GM19467 (cell line): ENCODE data around the gene ACBD5.
"Not testable (repeated sequence)": the region's sequence is repeated elsewhere in the genome, so short reads cannot be mapped to it uniquely, and the experiment has no call there.

Source experiments
- ATAC-seq: cut with Tn5 transposase; IDR thresholded peaks from one replicate; pipeline ENCODE4 v1.9.1; 2021; ENCODE audit warnings: mild to moderate bottlenecking, moderate library complexity; ENCODE audit not compliant: unreplicated experiment

The ACBD5 gene, protein sequence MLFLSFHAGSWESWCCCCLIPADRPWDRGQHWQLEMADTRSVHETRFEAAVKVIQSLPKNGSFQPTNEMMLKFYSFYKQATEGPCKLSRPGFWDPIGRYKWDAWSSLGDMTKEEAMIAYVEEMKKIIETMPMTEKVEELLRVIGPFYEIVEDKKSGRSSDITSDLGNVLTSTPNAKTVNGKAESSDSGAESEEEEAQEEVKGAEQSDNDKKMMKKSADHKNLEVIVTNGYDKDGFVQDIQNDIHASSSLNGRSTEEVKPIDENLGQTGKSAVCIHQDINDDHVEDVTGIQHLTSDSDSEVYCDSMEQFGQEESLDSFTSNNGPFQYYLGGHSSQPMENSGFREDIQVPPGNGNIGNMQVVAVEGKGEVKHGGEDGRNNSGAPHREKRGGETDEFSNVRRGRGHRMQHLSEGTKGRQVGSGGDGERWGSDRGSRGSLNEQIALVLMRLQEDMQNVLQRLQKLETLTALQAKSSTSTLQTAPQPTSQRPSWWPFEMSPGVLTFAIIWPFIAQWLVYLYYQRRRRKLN

DNA sequence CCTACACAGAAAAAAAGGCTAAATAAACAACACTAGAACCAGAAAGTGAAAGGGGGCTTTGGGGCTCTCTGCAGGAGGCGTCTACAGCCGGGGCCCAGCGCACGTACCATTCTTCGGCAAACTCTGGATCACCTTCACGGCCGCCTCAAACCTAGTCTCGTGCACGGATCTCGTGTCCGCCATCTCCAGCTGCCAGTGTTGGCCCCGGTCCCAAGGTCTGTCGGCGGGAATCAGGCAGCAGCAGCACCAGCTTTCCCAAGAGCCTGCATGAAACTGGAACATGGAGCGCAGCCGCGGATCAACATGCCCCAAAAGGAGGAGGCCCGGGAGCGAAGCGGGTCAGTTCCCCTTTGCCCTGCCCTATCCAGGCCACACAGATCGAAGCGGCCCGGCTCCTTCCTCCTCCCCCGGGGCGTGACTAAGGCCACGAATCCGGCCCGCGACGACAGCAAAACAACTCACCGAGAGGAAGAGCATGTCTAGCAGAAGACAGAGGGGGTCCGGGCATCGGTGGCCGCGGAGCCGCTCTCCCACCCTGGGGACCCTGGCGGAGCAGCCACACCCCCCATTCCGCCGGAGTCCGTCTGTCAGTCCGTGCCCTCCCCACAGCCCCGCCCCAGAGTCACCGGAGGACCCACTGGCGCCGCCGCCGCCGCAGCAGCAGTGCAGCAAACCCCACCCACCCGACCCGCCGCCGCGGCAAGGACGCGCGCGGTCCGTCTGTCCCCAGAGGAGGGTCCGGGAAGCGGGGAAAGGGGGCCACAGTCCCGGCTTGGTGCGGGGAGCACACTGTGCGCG, at the start of gene ACBD5:
Gene ACBD5 (minus strand): TSS at position 586 of the 798 bp plus-strand sequence. CDS start 109 bp downstream, at position 477.
- peak; percentile 47 for ATAC-seq

DNA sequence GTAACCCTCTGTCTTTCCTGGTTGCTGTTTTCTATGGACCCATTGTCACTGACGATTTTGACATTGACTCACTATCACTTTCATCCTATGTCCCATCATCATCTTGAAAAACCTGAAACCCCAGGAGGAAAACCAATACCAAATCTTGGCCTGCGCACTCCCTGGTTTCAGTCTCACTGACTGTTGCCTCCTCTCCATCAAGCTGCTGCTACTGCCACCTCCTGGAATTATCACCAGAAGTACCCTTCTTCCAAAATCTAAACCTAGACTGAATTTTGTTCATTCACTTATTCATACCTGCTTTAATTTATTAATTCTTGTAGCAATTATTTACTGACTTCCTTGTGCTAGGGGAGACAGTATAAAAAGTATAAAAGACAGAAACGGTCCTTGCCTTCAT, 44.5 kb upstream of the ACBD5 start:
- no peak for ATAC-seq

DNA sequence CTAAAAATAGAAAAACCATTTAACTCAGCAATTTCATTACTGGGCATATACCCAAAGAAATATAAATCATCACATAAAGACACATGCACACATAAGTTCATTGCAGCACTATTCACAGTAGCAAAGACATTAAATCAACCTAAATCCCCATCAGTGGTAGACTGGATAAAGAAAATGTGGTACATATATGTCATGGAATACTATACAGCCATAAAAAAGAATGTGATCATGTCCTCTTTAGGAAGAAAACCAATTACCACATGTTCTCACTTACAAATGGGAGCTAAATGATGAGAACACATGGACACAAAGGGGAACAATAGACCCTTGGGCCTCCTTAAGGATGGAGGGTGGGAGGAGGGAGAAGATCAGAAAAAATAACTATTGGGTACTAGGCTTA, 36.0 kb upstream of the ACBD5 start:
- no peak for ATAC-seq

DNA sequence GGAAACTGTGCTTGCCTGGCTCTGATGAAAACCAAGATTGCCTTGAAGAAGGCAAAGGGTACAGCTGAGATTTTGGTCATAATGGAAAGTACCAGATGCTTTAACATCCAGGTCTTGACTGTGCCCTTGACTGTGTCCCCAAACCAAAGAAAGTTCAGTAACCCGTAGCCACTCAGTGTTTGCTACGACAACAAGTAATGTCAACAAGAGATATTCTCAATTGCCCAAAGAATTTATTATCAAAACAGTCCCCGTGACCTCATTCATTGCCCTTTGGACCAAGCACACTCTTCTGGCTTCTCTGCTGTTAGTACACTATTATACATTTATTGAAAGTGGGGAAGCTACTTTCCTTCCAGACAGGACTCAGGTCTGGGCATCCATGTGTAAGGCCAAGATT, 25.4 kb upstream of the ACBD5 start:
- ATAC-seq = not testable (repeated sequence)

DNA sequence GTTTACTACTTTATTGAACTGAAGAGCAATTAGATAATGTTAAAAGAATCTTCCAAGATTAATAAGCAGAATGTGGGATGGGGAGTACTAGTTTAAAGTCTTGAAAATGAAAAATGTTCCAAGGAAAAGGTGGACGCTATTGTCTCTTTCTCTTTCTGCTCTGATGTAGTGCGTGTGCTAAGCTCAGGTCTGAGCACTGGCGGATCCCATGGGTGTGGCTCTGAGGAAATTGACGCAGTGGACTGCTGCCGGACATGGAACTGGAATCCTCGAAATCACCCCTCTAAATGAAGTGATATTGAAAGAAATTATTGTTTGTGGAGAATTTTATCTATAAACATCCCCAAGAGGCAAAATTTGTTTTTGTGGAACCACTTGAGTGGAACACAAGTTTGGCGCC, 22.2 kb upstream of the ACBD5 start:
- not testable (repeated sequence) for ATAC-seq

DNA sequence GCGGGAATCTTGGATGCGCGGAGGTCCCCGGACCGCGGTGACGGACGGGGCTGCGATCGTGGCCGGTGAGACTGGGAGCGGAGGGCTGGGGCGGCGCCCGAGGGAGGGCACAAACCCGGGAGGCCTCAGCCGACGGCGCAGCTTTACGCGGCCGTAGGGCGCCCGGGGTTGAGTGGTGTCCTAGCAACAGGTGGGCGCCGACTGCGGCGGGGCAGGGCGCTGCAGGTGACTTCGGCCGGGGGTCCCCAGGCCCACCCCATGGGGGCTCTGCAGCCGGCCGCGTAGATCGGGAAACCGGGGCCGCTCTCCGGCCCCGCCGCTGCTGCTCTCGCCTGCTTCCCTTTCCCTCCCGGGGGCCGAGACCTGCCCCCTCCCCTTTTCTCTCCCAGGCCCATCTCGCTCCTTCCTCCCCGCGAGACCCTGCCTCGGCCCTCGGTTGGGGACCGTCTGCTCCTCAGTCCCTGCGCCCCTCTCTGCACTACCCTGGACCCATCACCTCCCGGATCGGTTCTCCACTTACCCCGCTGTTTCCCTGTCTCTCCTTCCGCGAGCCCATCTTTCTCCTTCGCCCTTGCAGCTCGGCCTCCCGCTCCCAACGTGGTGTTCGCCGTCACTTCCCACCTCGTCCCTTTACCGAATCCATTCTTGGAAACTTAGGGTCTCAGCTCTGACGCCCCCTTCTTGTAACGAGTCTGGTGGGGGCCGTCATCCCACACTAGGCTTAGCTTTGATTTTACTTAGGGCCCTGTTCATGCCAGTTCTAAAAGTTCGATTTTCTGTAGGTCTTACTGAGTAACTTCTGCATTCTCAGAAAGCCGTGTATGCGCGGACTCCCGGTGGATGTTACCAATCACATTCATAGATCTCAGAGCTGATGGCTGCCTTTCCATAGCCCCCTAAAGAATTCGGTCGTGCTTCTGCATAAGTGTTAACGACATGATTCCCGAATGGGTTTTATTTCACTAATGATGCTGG, 18.5 kb upstream of the ACBD5 start:
- ATAC-seq = no peak

DNA sequence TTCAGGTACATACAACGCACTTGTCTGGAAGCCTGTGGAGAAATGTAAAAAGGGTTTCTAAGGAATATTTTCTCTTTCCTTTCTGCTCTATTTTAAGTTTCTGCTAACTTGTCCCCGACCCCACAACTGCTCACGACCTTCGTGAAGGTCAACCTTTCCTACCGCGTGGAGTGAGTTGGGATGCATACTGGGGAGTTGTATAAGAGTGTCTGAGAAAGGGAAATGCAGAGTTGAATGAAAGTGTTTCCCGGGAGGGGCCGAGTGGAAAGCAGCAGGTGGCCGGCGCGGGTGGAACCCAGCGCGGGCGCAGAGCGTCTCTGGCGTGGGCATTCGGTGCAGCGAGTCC, 17.9 kb upstream of the ACBD5 start:
- ATAC-seq = no peak

DNA sequence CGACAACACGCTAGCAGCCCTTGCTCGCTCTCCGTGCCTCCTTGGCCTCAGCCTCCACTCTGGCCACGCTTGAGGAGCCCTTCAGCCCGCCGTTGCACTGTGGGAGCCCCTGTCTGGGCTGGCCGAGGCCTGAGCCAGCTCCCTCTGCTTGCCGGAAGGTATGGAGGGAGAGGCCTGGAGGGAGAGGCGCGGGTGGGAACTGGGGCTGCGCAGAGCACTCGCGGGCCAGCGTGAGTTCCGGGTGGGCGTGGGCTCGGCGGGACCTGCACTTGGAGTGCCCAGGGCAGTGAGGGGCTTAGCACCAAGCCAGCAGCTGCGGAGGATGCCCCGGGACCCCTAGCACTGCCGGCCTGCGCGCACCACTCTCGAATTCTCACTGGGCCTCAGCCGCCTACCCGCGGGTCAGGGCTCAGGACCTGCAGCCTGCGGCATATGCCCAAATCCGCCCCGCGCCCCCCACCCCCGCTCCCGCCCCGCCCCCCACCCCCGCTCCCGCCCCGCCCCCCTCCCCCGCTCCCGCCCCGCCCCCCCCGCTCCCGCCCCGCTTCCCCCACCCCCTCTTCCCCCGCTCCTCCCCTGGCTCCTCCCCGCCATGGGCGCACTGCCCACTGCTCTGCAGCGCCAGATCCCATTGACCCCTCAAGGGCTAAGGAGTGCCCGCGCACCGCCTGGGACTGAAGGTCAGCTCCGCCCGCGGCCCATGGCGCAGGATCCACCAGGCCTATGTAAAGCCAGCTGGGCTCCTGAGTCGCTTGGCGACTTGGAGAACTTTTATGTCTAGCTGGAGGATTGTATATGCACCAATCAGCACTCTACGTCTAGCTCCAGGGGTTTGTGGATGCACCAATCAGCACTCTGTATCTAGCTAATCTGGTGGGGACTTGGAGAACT, 15.9 kb upstream of the ACBD5 start:
- ATAC-seq = no peak

DNA sequence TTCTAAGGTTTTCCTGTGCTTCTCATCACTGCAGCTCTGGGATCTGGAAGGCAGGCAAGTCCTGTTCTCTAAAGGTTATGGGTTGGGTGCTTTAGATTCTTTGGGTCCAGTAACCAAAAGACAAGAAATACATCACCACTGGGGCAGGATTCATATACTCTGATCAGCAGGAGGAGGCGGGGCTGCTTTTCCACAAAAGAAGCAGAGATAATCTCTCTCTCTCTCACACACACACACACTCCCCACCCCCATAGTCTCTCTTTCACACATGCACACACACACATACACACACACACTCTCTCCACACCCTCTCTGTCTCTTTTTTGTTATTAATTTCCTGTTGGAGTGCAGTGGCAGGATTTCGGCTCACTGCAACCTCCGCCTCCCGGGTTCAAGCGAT, 13.0 kb upstream of the ACBD5 start:
- ATAC-seq = no peak

DNA sequence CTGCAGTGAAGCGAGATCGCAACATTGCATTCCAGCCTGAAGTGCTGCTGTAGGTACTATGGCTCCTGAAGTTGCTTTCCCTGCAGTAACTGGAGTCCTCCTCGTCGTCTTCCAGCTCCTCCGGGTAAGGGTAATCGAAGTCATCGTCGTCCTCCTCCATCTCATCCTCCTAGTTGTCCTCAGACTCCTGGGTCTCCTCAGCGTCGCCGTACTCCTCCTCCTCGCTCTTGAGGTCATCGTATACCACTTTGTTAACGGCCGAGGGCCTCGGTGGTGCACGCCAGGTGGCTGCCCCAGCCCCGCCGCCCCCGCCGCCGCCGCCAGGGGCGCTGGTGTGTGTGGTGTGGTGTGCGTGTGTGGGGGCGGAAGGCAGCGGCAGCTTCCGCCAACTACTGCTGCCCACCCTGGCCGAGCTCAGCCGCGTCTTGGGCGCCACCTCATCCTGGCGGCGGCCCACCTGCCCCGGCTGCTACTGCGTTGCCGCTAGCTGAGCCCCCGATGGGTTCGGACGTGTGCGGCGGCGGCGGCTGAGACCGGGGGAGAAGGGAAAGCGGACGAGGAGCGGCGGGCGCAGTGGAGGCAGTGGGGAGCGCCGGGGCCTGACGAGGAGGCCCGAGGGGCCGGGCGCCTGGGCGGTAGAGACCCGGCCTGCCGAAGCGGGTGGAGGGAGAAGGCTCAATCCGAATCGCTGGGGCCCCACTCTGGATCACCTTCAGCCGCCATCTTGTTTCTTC, 11.8 kb upstream of the ACBD5 start:
- peak; percentile 98 for ATAC-seq

DNA sequence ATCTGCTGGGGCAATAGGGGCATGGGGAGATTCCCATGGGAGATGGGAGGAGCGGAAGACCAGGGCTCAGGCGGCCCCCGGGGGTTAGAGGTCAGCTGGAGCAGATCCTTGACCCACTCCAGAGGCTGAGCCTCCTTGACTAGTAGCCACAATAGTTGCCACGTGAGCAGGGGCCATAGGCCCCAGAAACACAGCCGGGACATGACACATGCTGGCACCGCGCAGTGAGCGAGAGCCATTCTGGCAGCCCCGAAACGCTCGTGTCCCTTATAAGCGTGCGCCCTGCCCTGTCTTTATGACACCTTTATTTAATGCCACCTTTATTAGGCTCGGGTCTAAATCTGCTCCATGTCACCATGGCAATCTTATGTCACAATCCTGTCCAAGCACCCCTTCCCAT, 11.0 kb upstream of the ACBD5 start:
- no peak for ATAC-seq

DNA sequence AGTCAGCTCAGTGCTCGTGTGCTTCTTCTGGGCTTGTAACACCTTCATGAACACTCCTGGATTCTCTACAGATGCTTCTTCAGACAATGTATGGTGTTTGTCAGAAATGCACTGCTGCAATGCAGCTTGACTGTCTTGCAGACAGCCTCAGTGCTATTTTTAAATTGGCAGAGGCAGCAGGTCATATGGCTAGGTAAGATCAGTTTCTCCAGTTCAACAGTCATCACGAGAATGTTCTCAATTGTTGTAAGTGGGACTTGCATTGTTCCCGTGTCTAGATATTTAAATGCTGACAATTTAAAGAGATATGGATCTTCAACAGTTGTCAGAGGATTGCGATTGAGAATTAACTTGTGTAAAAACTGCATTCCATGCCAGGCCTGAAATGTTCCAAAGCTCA, 7.6 kb upstream of the ACBD5 start:
- ATAC-seq = no peak

DNA sequence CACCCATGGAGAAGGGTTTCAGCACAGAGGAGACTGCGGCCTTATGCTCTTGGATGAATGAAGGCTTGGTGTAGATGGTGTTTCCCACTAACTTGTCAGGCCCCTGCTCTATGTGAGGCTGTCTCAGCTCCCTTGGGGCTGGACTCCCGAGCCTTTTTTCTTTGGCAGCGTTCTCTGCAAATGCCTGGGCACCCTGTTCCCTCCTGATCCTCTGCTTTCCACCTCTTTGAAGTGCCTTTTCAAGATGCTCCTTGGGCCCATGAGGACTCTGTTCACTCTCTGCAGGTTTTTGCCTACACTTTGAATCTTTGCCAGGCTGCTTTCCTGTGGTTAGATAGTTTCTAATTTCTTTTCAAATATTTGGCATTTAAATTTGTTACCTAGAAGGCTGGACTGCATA, 6.8 kb upstream of the ACBD5 start:
- ATAC-seq = no peak

DNA sequence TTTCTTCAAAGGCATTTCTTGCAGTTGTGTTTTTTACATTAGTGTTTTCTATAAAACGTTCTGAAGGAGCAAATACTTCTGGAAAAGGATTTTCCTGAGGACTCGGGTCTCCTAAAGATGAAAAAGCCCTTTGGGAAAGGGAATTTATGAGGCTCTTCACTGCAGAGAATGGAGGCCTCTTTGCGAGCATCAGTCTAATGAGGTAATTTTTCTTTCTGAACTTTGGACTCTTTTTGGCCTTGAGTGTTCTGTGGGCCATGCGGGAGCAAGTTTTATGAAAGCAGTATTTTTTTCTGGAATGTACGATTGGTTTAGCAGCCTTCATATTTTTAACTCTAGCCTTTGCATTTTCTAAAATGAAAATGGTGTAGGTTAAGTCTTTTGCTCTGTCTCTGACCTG, 6.4 kb upstream of the ACBD5 start:
- ATAC-seq = no peak

DNA sequence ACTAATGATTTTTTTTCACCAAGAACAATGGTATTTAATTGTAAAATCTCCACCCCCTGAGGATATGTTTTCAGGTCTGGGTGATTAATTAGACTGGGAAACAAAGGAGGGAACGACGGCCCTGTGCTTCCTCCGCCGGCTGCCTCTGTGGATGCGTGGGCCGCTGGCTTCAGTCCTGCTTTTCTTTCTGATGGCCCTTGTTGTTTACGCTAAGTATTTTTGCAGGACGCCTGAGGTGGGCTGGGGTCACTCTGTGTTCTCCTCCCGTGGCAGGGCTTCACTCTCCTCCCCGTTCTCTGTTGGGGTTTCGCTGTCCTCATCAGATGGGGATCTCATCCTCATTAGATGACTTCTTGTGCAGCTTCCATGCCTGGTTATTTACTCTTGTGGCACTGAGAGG, 5.2 kb upstream of the ACBD5 start:
- ATAC-seq = no peak

DNA sequence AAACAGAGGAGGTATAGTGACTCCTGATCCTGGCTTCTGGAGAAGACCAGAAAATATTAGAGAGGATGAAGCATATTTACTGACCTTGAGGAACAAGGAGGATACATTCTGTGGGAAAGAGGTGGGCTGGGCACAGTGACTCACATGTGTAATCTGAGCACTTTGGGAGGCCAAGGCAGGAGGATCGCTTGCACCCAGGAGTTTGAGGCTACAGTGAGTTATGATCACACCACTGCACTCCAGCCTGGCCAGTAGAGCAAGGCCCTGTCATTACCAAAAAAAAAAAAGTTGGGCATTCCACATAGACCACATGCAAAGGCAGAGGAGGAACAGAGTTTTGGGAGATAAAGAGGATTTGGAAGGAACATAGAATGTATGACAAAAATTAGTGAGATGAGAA, 4.4 kb upstream of the ACBD5 start:
- ATAC-seq = no peak

DNA sequence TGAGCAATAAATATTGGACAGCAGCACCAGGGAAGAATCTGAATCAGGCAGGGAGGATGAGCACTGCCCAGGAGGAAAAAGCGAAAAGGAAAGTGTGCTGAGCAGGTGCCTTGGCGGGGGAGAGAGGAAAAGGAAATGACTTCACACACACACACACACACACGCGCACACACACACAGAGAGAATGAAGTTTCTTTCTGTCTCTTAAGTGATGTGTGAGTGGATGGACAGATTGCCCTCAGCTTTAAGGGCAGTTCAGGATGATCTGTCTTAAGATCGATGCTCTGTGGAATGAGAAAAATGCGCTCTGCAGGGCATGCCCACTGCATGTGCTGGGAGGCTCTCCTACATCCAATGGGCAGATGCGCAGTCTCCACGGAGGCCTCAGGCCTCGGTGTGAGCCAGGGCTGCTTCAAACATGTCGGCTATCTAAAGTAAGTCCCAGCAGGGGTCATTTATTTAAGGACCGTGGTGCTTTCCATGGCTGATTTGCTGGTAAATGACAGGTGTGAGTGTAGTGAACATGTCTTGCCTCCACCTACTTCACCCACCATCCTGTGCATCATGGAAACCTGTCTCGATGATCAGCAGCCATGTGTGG, 2.5 kb upstream of the ACBD5 start:
- ATAC-seq = peak; percentile 34

DNA sequence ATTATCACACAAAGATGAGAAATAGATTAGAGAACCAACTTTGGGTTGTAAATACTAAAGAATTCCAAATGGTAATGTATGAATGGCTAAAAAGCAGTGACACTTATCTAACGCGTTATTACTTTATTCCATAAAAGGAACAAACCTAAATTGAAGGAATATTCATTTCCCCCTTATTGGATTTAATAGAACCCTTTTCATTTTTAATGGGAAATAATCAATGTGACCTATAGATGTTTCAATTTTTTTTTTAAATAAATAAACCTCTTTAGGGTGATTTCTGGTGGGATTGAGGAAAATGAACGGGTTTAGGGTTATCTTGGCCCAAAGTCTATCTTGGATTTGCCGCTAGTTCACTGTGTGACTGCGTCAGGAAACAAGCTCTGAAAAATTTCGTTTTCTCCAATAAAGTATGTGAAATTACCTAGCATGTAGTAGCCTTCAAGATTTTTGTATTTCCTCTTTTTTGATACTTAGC, 1.9 kb upstream of the ACBD5 start:
- no peak for ATAC-seq
